IgD-negative memory B cell (primary cell): ENCODE data around the gene SPECC1L. TPM values are rescaled to one million over a fixed set of nuclear protein-coding genes. Genes with fewer than 3 reads are reported as not detected.
A peak's percentile ranks its signal among the peaks of the same experiment; 100 is the strongest.

ENCODE experiments used
- H3K27ac Mint-ChIP-seq, 3 donors: one replicate each; pipeline ENCODE4 v1.8.0; 2020 to 2022; ENCODE audit warnings: mild to moderate bottlenecking in 3 of 3, mixed read lengths in 3 of 3, moderate library complexity in 1 of 3
- H3K27me3 Mint-ChIP-seq: one replicate; pipeline ENCODE4 v1.8.0; 2021; ENCODE audit warnings: mixed read lengths
- H3K36me3 Mint-ChIP-seq: one replicate; pipeline ENCODE4 v1.8.0; 2020; ENCODE audit warnings: mild to moderate bottlenecking, mixed read lengths
- H3K4me1 Mint-ChIP-seq, 3 donors: one replicate each; pipeline ENCODE4 v1.8.0; 2020 to 2022; ENCODE audit warnings: mixed read lengths in 3 of 3, mild to moderate bottlenecking in 1 of 3
- H3K4me3 Mint-ChIP-seq, 4 donors: one replicate each; pipeline ENCODE4 v1.8.0; 2020 to 2022; ENCODE audit warnings: mild to moderate bottlenecking in 4 of 4, mixed read lengths in 4 of 4, moderate library complexity in 3 of 4
- H3K9me3 Mint-ChIP-seq, 3 donors: one replicate each; pipeline ENCODE4 v1.8.0; 2020 to 2021; ENCODE audit warnings: mixed read lengths in 3 of 3, mild to moderate bottlenecking in 1 of 3
- polyA plus RNA-seq: library from polyadenylated mRNA; unstranded; fragments of 300-500 nt; fragmentation: Illumina TruSeq; gene quantifications from one replicate; pipeline ENCODE4 v1.2.3, GENCODE V29; 2021

Gene SPECC1L
- polyA plus RNA-seq, 1 donor from 2014 or later, result 19.3 TPM

- no peaks in the 10 kb centered on the region for H3K9me3 Mint-ChIP-seq
- H3K4me3 Mint-ChIP-seq, result no peak overlapping the region
- H3K36me3 Mint-ChIP-seq, result peaks cover 7% of the 10 kb centered on the region
- H3K27ac Mint-ChIP-seq, result peak overlapping the region; percentile 51 to 73 (median 69)
- H3K4me1 Mint-ChIP-seq, result peaks cover 8 to 13% (median 9%) of the 10 kb centered on the region in 3 donors
- no peaks in the 10 kb centered on the region for H3K27me3 Mint-ChIP-seq
These were observed 136.6 kb downstream of the SPECC1L start for GRCh38 chr22:24407278-24407665.

GRCh38 chr22:24407884-24408283 is 137.3 kb downstream of the SPECC1L start:
- H3K36me3 Mint-ChIP-seq, result peaks cover 7% of the 10 kb centered on the region
- H3K4me3 Mint-ChIP-seq, result no peak overlapping the region
- no peaks in the 10 kb centered on the region for H3K9me3 Mint-ChIP-seq
- H3K27ac Mint-ChIP-seq, result peak overlapping the region in 1 of 3 donors; percentile 51
- peaks cover 2 to 8% (median 5%) of the 10 kb centered on the region in 3 donors for H3K4me1 Mint-ChIP-seq
- H3K27me3 Mint-ChIP-seq, result no peaks in the 10 kb centered on the region

GRCh38 chr22:24408630-24409029 is 138.0 kb downstream of the SPECC1L start:
- H3K4me1 Mint-ChIP-seq, result peaks cover 2 to 6% (median 5%) of the 10 kb centered on the region in 3 donors
- no peaks in the 10 kb centered on the region for H3K9me3 Mint-ChIP-seq
- no peak overlapping the region for H3K4me3 Mint-ChIP-seq
- no peak overlapping the region for H3K27ac Mint-ChIP-seq
- no peaks in the 10 kb centered on the region for H3K27me3 Mint-ChIP-seq
- peaks cover 7% of the 10 kb centered on the region for H3K36me3 Mint-ChIP-seq

GRCh38 chr22:24409707-24410106 is 139.1 kb downstream of the SPECC1L start:
- no peak overlapping the region for H3K27ac Mint-ChIP-seq
- H3K9me3 Mint-ChIP-seq, result no peaks in the 10 kb centered on the region
- peaks cover 1% of the 10 kb centered on the region for H3K36me3 Mint-ChIP-seq
- no peak overlapping the region for H3K4me3 Mint-ChIP-seq
- no peaks in the 10 kb centered on the region for H3K27me3 Mint-ChIP-seq
- peaks cover 2 to 6% (median 5%) of the 10 kb centered on the region in 3 donors for H3K4me1 Mint-ChIP-seq

- Mint-ChIP-seq H3K4me3 (no peak overlapping the region), H3K36me3 (peaks cover under 1% of the 10 kb centered on the region)
These were observed 139.7 kb downstream of the SPECC1L start for GRCh38 chr22:24410110-24410856.

GRCh38 chr22:24411256-24412004 is 140.8 kb downstream of the SPECC1L start:
- Mint-ChIP-seq H3K4me3 (no peak overlapping the region), H3K27ac (no peak overlapping the region), H3K27me3 (no peaks in the 10 kb centered on the region), H3K9me3 (no peaks in the 10 kb centered on the region), H3K4me1 (peaks cover 0 to 5% (median 2%) of the 10 kb centered on the region in 3 donors), H3K36me3 (peaks cover 2% of the 10 kb centered on the region)

More at GRCh38 chr22:24410110-24410856, 139.7 kb downstream of the SPECC1L start:
- H3K4me1 Mint-ChIP-seq, result peaks cover 2 to 5% (median 4%) of the 10 kb centered on the region in 3 donors
- H3K9me3 Mint-ChIP-seq, result no peaks in the 10 kb centered on the region
- peak overlapping the region in 1 of 3 donors; percentile 4 for H3K27ac Mint-ChIP-seq
- no peaks in the 10 kb centered on the region for H3K27me3 Mint-ChIP-seq

GRCh38 chr22:24412274-24412673 is 141.6 kb downstream of the SPECC1L start:
- Mint-ChIP-seq H3K27me3 (no peaks in the 10 kb centered on the region), H3K9me3 (no peaks in the 10 kb centered on the region), H3K4me3 (no peak overlapping the region), H3K27ac (no peak overlapping the region), H3K36me3 (peaks cover 2% of the 10 kb centered on the region), H3K4me1 (peaks cover 0 to 5% (median 2%) of the 10 kb centered on the region in 3 donors)

- Mint-ChIP-seq H3K36me3 (peaks cover 2% of the 10 kb centered on the region), H3K27ac (no peak overlapping the region), H3K27me3 (no peaks in the 10 kb centered on the region), H3K4me3 (no peak overlapping the region), H3K4me1 (peaks cover 0 to 2% (median 0%) of the 10 kb centered on the region in 3 donors), H3K9me3 (no peaks in the 10 kb centered on the region)
These were observed 142.6 kb downstream of the SPECC1L start for GRCh38 chr22:24413271-24413670.

GRCh38 chr22:24413736-24414385 is 143.2 kb downstream of the SPECC1L start:
- H3K27me3 Mint-ChIP-seq, result no peaks in the 10 kb centered on the region
- H3K4me3 Mint-ChIP-seq, result no peak overlapping the region
- peaks cover 0 to 2% (median 0%) of the 10 kb centered on the region in 3 donors for H3K4me1 Mint-ChIP-seq
- peaks cover 2% of the 10 kb centered on the region for H3K36me3 Mint-ChIP-seq
- no peak overlapping the region for H3K27ac Mint-ChIP-seq
- H3K9me3 Mint-ChIP-seq, result no peaks in the 10 kb centered on the region

- Mint-ChIP-seq H3K4me1 (peaks cover 0 to under 1% (median 0%) of the 10 kb centered on the region in 3 donors), H3K27ac (no peak overlapping the region), H3K27me3 (no peaks in the 10 kb centered on the region), H3K36me3 (peaks cover 2% of the 10 kb centered on the region), H3K9me3 (no peaks in the 10 kb centered on the region), H3K4me3 (no peak overlapping the region)
These were observed 143.9 kb downstream of the SPECC1L start for GRCh38 chr22:24414523-24414922.

GRCh38 chr22:24414984-24415945 is 144.6 kb downstream of the SPECC1L start:
- Mint-ChIP-seq H3K27ac (peak overlapping the region in 1 of 3 donors; percentile 6), H3K4me1 (peaks cover 0 to 1% (median 0%) of the 10 kb centered on the region in 3 donors), H3K9me3 (no peaks in the 10 kb centered on the region), H3K4me3 (no peak overlapping the region), H3K27me3 (no peaks in the 10 kb centered on the region), H3K36me3 (peaks cover 2% of the 10 kb centered on the region)

GRCh38 chr22:24416095-24416494 is 145.5 kb downstream of the SPECC1L start:
- H3K4me3 Mint-ChIP-seq, result no peak overlapping the region
- H3K36me3 Mint-ChIP-seq, result peaks cover 2% of the 10 kb centered on the region
- peaks cover 0 to 1% (median under 1%) of the 10 kb centered on the region in 3 donors for H3K4me1 Mint-ChIP-seq
- H3K9me3 Mint-ChIP-seq, result no peaks in the 10 kb centered on the region
- H3K27me3 Mint-ChIP-seq, result no peaks in the 10 kb centered on the region
- peak overlapping the region; percentile 23 to 50 (median 29) for H3K27ac Mint-ChIP-seq

GRCh38 chr22:24416611-24417010 is 146.0 kb downstream of the SPECC1L start:
- H3K27me3 Mint-ChIP-seq, result no peaks in the 10 kb centered on the region
- H3K4me3 Mint-ChIP-seq, result no peak overlapping the region
- H3K9me3 Mint-ChIP-seq, result no peaks in the 10 kb centered on the region
- H3K4me1 Mint-ChIP-seq, result peaks cover 4 to 5% (median 5%) of the 10 kb centered on the region in 3 donors
- H3K36me3 Mint-ChIP-seq, result peaks cover 2% of the 10 kb centered on the region
- peak overlapping the region in 2 of 3 donors; percentile 29 to 50 for H3K27ac Mint-ChIP-seq

- H3K36me3 Mint-ChIP-seq, result peaks cover 2% of the 10 kb centered on the region
- no peaks in the 10 kb centered on the region for H3K27me3 Mint-ChIP-seq
- peak overlapping the region in 1 of 3 donors; percentile 53 for H3K27ac Mint-ChIP-seq
- no peak overlapping the region for H3K4me3 Mint-ChIP-seq
- peaks cover 4 to 6% (median 6%) of the 10 kb centered on the region in 3 donors for H3K4me1 Mint-ChIP-seq
- no peaks in the 10 kb centered on the region for H3K9me3 Mint-ChIP-seq
These were observed 146.6 kb downstream of the SPECC1L start for GRCh38 chr22:24417200-24417599.
